ENCODE data around the gene LRRC7.
A peak's percentile ranks its signal among the peaks of the same experiment; 100 is the strongest.
"Not testable (repeated sequence)": the region's sequence is repeated elsewhere in the genome, so short reads cannot be mapped to it uniquely, and the experiment has no call there.

Gene LRRC7

GRCh38 chr1:69987881-69988280, 420.2 kb downstream of the LRRC7 start:
- DNase-seq, result no peak

DNA sequence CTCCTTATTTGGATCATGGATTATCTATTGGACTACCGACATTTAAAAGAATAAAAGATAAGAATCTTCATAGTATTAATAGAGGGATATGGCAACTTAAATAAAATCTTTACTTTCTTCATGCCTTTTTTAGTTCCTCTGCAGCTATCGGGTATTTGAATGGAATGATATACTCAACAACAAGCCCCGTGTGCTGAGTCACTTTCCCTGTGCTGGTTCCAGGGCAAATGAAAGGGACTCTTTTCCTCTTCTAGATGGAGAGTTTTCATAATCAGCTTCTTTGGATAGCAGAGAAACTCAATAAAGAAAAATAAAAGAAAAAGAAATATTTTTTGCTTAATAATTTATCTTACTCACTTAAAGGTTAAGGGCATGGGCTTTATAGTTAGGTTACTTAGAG, 423.9 kb downstream of the LRRC7 start:
- DNase-seq, result no peak

DNA sequence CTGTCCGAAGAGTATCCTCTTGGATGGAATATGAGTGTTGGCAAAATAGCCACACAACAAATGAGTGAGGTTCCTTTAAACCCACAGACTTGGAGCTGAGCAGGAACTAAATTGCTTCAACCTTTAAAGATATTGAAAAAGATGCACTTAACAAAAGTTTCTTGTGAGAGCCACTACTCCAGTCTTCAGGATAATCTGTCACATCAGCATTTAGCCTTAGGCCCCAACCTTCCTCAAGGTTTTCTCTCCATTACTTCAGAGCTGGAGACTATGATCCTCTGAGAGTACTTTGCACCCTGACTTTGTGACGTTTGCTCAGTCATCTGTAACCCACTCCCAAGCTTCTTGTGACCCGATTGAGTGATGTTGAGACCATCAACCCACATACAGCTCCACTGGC, 424.9 kb downstream of the LRRC7 start:
- no peak for DNase-seq

DNA sequence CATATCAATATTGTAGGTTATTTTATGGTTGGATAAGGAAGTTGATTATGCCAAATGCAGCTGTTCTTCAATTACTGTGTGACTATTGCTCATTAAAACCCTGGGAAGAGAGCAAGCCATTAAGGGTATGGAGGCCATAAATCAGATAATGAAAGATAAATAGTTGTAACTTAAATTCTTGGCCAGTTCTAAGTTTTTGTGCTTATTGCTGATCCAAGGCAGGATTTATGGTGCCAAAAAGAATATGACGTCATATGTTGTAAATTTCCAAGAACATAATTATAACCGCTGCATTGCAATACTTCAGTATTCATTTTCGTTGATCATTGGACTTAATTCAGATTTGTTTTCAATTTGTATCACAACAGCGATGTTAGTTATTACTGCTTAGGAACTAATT, 426.1 kb downstream of the LRRC7 start:
- no peak for DNase-seq

DNA sequence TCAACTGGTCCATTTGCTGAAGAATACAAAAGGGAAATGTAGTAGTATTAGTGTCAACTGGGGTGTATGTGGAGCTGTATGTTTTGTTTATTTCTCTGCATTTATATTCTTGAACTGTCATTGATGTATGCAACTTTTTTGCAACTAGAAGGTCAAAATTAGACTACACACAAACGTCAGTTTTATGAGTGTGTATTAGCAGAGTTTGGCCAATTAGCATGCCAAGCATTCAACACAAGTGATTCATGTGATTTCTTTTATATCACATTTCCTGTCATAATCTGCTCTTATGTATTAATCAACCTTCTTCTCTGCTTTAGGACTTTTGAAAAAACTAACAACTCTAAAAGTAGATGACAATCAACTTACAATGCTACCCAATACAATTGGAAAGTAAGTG, 426.5 kb downstream of the LRRC7 start:
- DNase-seq, result no peak

- DNase-seq, result no peak
Observed at GRCh38 chr1:69998847-69999246, 431.1 kb downstream of the LRRC7 start.

- DNase-seq, result no peak
Observed at GRCh38 chr1:70003211-70003908, 435.6 kb downstream of the LRRC7 start.

- no peak for DNase-seq
Observed at GRCh38 chr1:70005386-70006034, 437.8 kb downstream of the LRRC7 start.

- no peak for DNase-seq
Observed at GRCh38 chr1:70008660-70009059, 440.9 kb downstream of the LRRC7 start.

DNA sequence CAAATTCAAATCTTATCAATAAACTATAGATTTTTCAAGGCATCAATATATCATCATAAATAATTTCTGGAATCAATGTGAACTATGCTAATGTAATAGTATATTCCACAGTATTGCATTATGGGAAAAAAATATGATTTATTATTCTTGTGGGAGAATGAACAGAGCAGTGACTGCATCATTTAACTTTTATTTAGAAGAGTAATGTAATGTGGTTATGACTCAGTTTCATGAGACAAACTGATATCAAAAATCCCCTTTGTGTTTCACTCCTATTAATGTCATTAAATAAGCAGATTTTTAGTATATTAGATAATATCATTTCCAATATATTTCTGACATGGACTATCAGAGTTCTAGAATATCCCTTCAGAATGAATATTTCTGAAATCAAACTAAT, 450.0 kb downstream of the LRRC7 start:
- DNase-seq, result no peak

GRCh38 chr1:70024272-70024671, 456.6 kb downstream of the LRRC7 start:
- no peak for DNase-seq

DNA sequence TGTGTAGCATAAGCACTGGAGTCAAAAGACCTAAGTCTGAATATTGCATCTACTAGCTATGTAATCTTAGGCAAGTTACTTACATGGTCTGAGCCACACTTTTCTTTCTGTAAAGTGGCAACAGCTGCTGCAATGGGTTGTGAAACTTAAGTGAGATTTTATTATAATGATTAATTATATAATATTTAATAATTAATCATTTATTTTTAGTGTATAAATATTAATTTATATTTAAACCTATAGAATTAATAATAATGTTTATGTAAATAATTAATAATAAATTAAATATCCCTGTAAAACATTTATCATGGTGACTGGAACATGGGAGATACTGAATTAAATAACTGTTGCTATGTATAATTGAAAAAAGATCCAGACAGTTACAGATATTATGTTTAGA, 457.3 kb downstream of the LRRC7 start:
- DNase-seq, result no peak

DNA sequence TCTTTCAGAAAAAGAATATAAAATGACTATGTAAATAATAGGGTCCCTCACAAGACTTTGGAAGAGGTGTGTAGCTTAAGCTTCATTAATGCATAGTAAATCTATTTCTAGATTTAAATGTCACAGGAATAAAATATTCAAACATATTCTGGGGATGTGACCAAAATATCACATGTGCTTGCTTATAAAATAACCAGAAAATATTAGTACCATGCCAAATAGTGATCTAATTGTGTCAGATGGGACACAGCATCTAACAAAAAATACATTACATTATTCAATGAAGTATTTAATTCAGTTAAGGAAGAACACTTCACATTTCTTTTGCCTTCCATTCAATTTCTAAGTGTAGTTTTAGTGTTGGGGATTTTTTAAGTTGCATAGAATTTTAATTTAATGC, 458.1 kb downstream of the LRRC7 start:
- no peak for DNase-seq

GRCh38 chr1:70033266-70033873, 465.6 kb downstream of the LRRC7 start:
- DNase-seq, result no peak

- DNase-seq, result no peak
Observed at GRCh38 chr1:70033936-70034335, 466.2 kb downstream of the LRRC7 start.

DNA sequence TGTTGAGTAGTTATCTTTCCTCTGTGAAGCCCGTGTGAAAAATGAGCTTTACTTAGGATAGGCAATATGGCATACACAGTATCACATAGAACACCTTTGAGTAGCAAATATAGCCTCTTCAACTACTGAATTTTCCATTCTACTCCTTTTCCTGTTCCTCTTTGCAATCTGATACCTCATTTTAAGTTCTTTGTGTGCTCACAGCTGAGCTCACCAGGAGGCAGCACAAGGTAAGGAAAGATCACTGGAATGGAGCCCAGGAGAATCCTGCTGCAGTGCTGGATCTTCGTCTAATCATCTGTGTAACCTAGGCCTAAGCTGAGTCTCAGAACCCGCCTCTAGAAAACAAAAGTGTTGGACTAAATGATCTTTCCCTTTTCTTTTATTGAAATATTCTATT, 466.7 kb downstream of the LRRC7 start:
- peak; percentile 85 for DNase-seq

- DNase-seq, result no peak
Observed at GRCh38 chr1:70038025-70038424, 470.3 kb downstream of the LRRC7 start.

GRCh38 chr1:70039485-70039884, 471.8 kb downstream of the LRRC7 start:
- DNase-seq, result no peak

GRCh38 chr1:70041317-70042045, 473.8 kb downstream of the LRRC7 start:
- no peak for DNase-seq

GRCh38 chr1:70042090-70042731, 474.5 kb downstream of the LRRC7 start:
- no peak for DNase-seq

- DNase-seq, result no peak
Observed at GRCh38 chr1:70043804-70044203, 476.1 kb downstream of the LRRC7 start.

- no peak for DNase-seq
Observed at GRCh38 chr1:70044832-70045231, 477.1 kb downstream of the LRRC7 start.

DNA sequence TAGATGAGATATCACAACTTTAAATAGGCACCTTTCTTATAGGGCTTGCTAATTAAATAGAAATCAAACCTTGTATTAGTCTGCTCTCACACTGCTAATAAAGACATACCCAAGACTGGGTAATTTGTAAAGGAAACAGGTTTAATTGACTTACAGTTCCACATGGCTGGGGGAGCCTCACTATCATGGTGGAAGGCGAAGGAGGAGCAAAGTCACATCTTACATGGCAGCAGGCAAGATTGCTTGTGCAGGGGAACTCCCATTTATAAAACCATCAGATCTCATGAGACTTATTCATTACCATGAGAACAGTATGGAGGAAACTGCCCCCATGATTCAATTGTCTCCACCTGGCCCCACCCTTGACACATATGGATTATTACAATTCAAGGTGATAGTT, 477.9 kb downstream of the LRRC7 start:
- not testable (repeated sequence) for DNase-seq

All from NCI-H2171 treated with DMSO at 0.1 percent for 48 hours (cell line).